Measurements from ENCODE around the gene ZSCAN22.
"Not testable (repeated sequence)": the region's sequence is repeated elsewhere in the genome, so short reads cannot be mapped to it uniquely, and the experiment has no call there.

The ZSCAN22 gene

DNA sequence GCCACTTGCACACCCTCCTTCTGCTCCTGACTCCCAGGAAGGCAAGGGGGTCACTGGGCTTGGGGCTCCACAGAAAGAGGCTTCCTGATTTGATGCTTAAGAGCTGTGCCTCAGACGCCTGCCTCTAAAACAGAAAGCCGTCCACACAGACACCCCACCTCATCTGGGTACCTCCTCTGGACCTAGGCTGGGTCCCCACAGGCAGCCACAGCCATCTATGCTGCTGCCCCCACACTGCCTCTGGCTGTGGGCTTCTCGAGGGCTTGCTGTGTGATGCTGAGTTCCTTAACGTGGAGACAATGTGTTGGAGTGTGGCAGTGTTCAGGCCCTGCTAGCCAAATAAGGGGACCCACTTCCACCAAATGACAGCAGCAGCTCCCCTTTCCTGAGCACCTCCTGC, 8.5 kb upstream of the ZSCAN22 start:
- DNase-seq, result no peak

DNA sequence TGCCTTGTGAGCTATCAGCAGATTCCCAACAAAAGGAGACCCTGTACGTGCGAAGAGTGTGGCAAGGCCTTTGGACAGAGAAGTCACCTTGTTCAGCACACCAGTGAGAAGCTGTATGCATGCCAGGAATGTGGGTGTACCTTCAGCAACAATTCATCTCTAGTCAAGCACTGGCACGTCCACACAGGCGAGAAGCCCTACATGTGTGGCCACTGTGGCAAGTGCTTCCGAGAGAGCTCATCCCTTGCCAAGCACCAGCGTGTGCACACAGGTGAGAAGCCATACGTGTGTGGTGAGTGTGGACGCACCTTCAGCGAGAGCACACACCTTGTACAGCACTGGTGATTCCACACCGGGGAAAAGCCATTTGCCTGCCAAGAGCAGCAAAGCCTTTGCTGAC, 7.6 kb upstream of the ZSCAN22 start:
- DNase-seq, result no peak

DNA sequence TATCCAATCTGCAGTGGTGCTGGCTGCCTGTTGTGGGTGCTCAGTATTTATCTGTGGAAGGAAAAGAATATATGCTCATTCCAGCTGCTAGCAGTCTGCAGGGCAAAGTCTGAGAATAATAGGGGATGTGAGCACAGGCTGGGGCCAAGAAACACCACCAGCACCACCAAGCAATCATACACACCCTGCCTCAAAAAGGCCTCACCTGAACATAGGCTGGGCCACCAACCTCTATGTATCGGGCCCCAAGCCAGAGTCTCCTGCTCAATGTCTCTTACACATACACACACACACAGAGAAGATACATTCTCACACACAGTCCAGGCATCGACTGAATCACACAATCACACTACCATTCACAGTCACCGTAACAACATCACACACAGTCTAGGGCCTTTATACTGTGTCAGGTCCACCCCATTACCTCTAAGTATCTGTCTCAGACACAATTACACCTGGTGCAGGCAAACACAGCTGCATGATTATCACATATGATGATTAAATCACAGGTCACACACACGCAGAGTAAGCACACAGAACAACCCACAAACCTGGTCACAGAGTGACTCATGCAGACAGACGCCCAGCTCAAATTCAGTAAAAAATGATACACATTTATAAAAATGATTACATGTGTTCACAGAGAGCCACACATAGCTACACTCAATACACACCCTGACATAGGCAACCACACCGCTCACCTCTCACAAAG, 1.3 kb upstream of the ZSCAN22 start:
- DNase-seq, result no peak

DNA sequence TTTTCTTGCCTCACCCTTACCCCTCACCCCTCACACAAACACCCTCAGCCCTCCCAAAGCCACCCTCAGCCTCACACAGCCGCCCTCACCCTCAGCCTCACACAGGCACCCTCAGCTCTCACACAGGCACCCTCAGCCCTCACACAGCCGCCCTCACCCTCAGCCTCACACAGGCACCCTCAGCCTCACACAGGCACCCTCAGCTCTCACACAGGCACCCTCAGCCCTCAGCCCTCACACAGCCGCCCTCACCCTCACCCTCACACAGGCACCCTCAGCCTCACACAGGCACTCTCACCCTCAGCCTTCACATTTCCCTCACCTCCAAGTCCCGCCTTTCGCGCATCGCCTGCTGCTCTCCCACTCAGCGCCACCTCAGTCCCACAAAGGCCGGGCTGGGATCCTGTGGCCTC, 287 bp upstream of the ZSCAN22 start:
- DNase-seq, result no peak

DNA sequence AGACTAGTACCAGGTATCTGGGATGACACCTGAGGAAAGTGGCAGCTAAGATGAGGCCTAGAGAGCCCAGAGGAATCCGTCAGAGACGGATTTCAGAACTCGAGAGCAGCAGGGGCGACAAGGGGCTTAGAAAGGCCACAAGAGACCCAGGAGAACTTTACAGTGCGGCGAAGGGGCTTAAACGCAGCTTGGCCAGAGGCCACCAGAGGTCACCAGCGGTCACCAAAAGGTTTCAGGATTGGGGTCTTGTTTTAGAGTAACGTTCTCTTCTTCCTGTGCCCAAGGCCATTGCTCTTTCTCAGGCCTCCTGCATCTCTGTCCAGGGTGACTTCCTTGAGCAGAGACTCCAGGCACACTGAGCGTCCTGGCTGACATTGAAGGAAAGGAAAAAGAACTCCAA, 2.2 kb downstream of the ZSCAN22 start:
- DNase-seq, result no peak

DNA sequence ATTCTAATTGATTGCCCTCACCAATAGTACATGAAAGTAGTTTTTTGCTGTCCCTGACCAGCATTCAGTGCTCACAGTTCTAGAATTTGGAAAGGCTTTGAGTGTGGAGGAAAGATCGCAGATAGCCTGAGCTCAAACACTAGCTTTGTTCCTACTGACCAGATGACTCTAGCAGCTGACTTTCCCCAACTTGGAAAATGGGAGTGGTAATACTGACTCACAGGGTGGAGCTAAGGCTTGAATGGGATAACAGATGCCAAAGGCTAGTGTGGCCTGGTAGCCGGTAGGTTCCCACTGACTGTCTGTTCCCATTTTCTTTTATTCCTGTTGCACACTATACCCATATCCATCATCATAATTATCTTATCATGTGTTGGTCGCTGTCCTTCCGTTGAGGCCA, 3.7 kb downstream of the ZSCAN22 start:
- peak; percentile 79 for DNase-seq

DNA sequence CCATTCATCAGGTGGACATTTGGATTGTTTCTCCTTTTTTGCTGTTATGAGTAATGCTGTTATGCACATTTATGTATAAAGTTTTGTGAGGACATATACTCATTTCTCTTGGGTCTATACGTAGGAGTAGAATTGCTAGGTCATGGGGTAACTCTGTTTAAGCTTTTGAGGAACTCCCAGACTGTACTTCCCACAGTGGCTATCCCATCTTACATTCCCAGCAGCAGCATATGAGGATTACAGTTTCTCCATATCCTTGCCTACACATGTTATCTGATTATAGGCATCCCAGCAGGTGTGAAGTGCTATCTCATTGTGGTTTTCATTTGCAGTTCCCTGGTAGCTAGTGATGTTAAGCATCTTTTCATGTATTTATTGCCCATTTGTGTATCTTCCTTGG, 5.9 kb downstream of the ZSCAN22 start:
- no peak for DNase-seq

DNA sequence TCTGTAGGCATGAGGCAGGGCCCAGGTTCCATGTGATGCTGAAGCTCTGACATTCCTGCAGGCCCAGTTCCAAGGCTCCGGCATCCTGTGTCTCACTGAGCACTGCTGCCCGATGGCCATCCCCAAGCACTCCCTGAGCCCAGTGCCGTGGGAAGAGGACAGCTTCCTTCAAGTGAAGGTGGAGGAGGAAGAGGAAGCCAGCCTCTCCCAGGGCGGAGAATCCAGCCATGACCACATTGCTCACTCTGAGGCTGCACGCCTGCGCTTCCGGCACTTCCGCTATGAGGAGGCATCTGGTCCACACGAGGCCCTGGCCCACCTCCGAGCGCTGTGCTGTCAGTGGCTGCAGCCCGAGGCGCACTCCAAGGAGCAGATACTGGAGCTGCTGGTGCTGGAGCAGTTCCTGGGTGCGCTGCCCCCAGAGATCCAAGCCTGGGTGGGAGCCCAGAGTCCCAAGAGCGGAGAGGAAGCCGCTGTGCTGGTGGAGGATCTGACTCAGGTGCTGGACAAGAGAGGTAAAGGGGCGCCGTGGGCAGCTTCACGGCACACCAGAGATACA, 8.0 kb downstream of the ZSCAN22 start:
- DNase-seq, result no peak

DNA sequence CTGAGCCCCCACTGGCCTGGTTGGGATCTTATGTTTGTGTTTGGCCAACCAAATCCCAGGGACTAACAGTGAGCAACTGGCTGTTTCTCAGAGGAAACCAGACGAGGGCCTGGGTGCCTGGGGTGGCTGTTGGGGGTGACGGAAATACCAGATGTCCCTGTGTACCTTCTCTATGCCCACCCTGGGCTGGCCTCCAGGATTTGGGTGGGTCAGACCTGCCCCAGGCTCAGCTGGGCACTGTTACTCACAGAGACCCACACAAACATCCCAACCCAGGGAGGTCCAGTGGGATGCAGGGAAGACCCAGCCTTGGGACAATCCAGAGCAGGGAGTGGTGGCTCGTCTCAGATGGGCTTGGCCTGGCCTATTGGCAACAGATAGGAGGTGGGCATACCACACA, 8.8 kb downstream of the ZSCAN22 start:
- DNase-seq, result no peak

DNA sequence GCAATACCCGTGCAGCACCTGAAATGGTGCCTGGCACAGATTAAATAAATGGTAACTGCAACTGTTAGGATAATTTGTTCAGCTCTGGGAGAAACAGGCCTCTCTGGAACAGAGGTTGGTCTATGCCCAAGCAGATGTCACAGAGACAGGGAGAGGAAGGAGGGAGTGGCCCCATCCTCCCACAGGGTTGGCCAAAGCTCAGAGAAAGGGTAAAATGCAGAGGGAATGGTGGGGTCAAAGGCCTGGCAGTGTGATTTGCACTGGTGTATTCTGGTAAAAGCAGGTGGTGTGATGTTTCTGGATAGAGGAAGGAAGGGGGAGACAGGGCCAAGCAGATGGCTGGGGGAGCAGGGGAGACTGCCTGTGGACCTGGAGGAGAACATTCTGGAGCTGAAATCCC, 9.4 kb downstream of the ZSCAN22 start:
- no peak for DNase-seq

DNA sequence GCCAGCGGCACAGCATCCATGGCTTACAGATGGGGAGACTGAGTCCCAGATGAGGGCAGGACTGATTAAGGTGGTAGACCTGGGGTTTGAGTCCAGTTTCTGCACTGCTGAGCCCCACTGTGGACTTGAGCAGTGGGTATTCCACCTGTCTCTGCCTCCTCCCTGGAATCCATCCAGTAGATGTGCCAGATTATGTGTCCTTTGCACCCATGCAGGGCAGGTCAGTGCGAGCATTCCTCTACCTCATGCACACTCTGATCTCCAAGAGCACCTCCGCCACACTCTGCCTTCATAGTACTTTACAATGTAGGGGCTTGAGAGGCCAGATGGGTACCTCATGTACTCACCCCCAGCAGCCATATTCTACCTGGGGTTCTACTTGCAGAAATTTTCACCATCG, 10.0 kb downstream of the ZSCAN22 start:
- DNase-seq, result no peak

DNA sequence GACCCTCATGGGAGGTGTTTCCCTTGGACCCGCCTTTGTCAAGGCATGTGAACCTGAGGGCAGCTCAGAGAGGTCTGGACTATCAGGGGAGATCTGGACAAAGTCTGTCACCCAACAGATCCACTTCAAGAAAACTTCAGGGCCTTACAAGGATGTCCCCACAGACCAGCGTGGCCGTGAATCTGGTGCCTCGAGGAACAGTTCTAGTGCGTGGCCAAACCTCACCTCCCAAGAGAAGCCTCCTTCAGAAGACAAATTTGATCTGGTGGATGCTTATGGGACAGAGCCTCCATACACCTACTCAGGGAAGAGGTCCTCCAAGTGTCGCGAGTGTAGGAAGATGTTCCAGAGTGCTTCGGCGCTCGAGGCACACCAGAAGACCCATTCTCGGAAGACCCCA, 11.5 kb downstream of the ZSCAN22 start:
- no peak for DNase-seq

DNA sequence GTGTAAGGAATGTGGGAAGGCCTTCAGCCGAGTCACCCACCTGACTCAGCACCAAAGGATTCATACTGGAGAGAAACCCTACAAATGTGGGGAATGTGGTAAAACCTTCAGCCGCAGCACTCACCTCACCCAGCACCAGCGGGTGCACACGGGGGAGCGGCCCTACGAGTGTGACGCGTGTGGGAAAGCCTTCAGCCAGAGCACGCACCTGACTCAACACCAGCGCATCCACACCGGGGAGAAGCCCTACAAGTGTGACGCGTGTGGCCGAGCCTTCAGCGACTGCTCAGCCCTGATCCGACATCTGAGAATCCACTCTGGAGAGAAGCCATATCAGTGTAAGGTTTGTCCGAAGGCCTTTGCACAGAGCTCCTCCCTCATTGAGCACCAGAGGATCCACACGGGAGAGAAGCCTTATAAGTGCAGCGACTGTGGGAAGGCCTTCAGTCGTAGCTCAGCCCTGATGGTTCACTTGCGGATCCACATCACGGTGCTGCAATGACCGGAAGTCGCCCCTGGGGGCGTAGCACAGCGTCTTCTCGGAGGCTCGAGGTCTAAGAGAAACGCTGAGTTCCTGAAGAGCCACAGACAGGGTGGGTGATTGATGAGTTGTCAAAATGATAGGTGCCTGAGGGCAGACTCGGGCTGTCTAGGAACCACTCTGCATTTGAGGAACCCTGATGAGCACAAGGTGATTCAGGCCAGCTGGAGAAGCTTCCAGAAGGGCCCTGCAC, 12.2 kb downstream of the ZSCAN22 start:
- DNase-seq, result peak; percentile 34

DNA sequence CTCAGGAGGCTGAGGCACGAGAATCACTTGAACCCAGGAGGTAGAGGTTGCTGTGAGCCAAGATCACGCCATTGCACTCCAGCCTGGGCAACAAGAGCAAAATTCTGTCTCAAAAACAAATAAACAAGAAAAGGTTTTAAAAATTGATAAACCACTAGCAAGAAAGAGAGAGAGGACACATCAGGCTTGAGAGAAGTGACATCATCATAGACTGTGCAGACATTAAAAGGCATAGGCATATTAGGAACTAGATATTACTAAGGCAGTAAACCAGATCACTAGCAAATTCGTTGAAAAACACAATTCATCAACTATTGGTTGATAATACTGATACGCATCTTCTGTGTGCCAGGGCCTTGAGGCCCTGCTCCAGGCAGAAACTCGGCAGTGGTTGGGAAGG, 18.8 kb downstream of the ZSCAN22 start:
- no peak for DNase-seq

DNA sequence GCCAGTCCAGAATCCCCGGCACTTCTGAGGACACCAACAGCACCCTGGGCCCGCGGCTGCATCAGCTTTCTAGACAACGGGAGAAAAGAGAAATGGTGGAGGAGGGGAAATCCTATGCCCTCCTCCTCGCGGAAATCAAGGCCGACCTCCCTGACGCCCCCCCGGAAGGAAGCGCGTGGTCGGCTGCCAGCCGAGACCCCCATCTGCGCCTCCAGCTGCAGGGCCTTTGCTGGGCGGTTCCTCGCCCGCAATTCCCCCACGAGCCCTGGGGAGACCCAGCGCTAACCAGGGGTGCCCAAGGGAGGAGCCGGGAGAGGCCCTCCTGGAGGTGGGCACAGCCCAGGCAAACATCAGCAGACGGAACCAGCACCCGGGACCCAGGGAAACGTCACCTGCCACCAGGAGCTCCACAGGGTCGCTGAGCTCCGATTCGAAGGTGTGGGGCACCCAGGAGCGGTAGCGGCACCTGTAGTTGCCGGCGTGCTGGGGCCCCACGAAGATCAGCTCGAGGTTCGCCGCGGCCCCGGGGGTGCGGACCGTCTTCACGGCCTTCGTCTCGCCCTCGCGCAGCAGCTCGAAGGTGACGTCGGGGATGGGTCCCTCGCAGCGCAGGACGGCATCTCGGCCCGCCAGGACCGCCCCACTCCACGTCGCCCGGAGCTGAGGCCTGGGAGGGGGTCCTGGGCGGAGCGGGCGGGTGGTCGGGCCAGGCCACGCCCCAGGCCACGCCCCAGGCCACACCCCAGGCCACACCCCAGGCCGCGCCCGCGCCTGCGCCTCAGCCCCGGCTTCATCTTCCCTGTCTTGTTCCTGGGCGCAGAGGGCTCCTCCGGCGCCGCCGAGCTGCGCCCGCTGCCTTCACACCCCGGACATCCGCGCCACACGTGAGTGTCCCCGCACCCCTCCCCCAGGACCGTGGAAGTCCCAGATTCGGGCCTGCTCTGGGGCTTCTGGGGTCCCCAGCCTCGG, 20.5 kb downstream of the ZSCAN22 start:
- peak; percentile 30 for DNase-seq

DNA sequence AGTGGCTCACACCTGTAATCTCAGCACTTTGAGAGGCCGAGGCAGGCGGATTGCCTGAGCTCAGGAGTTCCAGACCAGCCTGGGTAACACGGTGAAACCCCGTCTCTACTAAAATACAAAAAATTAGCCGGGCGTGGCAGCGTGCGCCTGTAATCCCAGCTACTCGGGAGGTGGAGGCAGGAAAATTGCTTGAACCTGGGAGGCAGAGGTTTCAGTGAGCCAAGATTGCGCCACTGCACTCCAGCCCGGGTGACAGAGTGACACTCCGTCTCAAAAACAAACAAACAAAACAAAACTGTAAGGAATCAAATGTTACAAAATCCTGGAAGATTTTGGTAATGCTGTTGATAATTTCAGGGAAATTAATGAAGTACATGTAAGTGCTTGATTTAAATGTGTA, 21.3 kb downstream of the ZSCAN22 start:
- not testable (repeated sequence) for DNase-seq

DNA sequence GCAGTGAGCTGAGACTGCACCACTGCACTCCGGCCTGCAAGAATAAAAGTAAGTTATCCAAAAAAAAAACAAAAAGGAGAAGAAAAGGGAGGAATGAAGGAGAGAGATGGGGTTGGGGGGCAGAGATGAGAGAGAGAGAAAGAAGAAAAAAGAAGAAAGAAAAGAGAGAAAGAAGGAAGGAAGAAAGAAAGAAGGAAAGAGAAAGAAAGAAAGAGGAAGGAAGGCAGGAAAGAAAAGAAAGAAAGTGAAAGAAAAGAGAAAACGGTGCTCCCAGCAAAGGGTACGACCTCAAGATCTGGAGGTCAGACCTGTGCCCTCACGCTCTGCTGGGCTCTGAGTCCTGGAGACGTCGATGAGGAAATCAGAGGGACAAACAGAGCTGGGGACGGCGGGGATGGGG, 22.8 kb downstream of the ZSCAN22 start:
- no peak for DNase-seq

DNA sequence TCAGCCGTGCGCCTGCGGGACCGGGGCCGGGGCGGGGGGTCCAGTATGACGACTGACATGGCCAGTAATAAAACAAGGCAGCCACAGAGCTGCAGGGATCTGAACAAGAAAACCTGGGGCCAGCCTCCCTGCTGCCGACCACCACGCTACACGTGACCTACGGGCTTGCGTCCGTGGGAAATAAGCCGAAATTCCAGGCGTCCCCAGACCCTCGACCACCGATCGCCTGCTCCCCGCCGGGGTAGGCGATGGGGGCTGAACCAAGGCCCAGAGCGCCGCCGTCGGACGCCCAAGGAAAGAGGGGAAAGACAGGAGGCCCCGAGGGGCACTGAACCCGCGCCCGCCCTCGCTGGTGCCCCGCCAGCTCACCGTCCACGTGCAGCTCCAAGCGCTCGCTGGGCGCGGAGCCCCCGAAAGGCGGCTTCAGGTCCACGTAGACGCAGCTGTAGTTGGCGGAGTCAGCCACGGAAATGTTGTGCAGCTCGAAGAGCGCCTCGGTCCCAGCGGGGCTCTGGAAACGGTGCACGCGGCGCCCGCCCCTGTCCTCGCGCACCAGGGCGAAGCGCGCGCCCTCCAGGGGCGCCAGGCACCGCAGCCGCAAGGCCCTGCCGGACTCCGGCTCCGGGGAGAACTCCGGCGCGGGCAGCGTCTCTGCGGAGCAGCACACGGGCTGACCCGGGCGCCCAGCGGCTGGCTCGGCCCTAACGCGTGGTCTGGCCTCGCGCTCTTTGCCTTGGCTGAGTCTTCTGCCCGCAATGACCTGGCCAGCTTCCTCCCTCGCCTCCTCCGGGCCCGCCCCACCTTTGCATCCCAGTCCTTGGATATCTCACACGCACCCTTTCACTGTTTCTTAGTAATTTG, 23.4 kb downstream of the ZSCAN22 start:
- DNase-seq, result no peak

DNA sequence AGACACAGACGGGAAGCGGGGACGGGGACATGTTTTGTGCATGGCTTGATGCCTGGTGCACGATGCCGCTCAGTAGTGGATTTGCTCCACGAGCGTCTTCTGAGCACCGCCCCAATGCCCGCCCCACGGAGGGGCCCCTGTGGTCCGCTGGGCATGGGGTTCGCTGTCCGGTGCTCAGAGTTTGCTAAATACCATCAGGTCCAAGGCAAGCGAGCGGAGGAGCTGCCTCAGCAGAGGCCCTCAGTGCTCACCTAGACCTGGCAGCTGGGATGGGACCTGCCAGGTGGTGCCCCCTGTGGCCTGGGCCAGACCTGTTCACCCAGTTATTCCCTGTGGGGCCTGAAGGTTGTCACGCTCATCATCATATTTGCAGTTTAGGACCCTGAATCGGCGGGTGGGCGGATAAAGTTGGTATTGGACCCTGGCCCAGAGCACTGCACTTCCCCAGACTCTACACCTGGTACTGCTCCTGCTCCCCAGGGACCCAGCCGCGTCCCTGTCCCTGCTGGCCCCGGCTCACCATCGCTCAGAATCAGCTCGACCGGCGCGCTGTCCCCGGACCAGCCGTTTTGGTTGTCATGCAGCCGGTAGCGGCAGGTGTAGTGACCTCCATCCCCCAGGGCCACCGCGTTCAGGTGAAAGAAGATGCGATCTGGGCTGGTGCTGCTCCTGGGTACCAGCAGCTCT, 24.2 kb downstream of the ZSCAN22 start:
- no peak for DNase-seq

DNA sequence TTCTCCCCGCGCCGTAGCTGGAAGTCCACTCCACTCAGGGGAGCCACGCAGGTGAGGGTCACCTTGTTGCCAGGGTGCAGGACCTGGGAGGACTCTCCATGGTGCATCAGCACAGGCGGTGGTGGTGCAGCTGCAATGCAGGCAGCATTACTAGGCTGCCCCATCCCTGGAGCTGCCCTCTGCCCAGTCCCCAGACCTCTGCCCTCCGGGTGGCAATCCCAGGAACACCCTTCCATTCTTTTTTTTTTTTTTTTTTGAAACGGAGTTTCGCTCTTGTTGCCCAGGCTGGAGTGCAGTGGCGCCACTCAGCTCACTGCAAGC, 24.7 kb downstream of the ZSCAN22 start:
- no peak for DNase-seq

DNA sequence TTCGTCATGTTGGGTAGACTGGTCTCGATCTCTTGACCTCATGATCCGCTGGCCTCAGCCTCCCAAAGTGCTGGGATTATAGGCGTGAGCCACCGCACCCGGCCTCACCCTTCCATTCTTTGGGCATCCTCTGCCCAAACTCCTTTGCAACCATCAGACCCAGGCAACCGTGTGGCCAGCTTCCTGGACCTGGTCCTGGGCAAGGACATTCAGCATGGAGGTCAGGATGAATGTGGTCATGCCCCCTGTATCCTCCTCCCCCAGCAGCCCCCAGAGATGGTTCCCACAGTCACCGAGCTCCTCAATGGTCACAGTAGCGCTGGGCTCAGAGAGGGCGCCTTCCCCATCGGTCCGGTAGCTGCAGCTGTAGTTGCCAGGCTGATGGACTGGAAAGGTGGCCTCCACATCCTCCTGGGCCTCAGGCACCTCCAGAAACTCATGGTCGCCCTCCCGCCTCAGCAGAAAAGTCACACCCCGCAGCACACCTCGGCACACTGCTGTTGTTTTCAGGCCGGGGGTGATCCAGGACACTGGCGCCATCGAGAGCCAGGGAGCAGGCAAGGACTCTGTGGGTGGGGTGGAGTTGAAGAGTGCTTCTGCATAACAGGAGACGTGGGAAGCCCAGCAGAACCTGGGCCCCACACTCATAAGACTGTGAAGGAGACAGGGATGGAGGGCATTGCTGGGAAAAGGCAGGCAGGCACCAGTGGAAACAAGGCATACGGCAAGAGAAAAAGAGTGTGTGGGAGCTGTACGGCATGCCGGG, 25.4 kb downstream of the ZSCAN22 start:
- DNase-seq, result no peak

Measured in NCI-H226 (cell line).